ENCODE measurements around the gene STRIP1.
"Not testable (repeated sequence)": the region's sequence is repeated elsewhere in the genome, so short reads cannot be mapped to it uniquely, and the experiment has no call there.

The STRIP1 gene

GRCh38 chr1:110076789-110077500 is 42.5 kb downstream of the STRIP1 start:
- TF ChIP-seq, protein P1, sequence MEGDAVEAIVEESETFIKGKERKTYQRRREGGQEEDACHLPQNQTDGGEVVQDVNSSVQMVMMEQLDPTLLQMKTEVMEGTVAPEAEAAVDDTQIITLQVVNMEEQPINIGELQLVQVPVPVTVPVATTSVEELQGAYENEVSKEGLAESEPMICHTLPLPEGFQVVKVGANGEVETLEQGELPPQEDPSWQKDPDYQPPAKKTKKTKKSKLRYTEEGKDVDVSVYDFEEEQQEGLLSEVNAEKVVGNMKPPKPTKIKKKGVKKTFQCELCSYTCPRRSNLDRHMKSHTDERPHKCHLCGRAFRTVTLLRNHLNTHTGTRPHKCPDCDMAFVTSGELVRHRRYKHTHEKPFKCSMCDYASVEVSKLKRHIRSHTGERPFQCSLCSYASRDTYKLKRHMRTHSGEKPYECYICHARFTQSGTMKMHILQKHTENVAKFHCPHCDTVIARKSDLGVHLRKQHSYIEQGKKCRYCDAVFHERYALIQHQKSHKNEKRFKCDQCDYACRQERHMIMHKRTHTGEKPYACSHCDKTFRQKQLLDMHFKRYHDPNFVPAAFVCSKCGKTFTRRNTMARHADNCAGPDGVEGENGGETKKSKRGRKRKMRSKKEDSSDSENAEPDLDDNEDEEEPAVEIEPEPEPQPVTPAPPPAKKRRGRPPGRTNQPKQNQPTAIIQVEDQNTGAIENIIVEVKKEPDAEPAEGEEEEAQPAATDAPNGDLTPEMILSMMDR (IDR thresholded peaks at IDR 0.05; ENCODE audit: unreplicated experiment in 3 of 3) = no peak

DNA sequence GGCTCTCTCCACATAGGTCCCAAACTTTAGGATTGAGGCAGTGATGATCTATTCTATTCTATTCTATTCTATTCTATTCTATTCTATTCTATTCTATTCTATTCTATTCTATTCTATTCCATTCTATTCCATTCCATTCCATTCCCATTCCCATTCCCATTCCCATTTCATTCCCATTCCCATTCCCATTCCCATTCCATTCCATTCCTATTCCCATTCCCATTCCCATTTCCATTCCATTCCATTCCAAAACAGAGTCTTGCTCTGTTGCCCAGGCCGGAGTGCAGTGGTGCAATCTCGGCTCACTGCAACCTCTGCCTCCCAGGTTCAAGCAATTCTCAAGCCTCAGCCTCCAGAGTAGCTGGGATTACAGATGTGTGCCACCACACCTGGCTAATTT is 45.6 kb downstream of the STRIP1 start:
- Mint-ChIP-seq H3K27me3 (ENCODE audit: low read depth) (peaks cover 91% of the 10 kb centered on the region), H3K4me1 (peaks cover 28% of the 10 kb centered on the region)
- not testable (repeated sequence) for H3K27ac Mint-ChIP-seq; H3K4me3 Mint-ChIP-seq; H3K9me3 Mint-ChIP-seq; H3K36me3 Mint-ChIP-seq (ENCODE audit: low read depth)

More at GRCh38 chr1:110076789-110077500, 42.5 kb downstream of the STRIP1 start:
- H3K4me3 Mint-ChIP-seq = no peak overlapping the region
- H3K9me3 Mint-ChIP-seq = no peaks in the 10 kb centered on the region
- H3K27ac Mint-ChIP-seq = no peak overlapping the region
- H3K27me3 Mint-ChIP-seq (ENCODE audit: low read depth) = peaks cover 91% of the 10 kb centered on the region
- no peaks in the 10 kb centered on the region for H3K36me3 Mint-ChIP-seq (ENCODE audit: low read depth)
- peaks cover 13% of the 10 kb centered on the region for H3K4me1 Mint-ChIP-seq

- H3K9me3 Mint-ChIP-seq = no peaks in the 10 kb centered on the region
- peaks cover 91% of the 10 kb centered on the region for H3K27me3 Mint-ChIP-seq (ENCODE audit: low read depth)
- H3K4me1 Mint-ChIP-seq = peaks cover 22% of the 10 kb centered on the region
- no peak overlapping the region for H3K27ac Mint-ChIP-seq
- TF ChIP-seq, protein P1 (IDR thresholded peaks at IDR 0.05; ENCODE audit: unreplicated experiment in 3 of 3) = no peak
- H3K4me3 Mint-ChIP-seq = peak overlapping the region in 1 of 3 experiments; percentile 6
- H3K36me3 Mint-ChIP-seq (ENCODE audit: low read depth) = no peaks in the 10 kb centered on the region
Observed at GRCh38 chr1:110081061-110081460, 46.6 kb downstream of the STRIP1 start.

DNA sequence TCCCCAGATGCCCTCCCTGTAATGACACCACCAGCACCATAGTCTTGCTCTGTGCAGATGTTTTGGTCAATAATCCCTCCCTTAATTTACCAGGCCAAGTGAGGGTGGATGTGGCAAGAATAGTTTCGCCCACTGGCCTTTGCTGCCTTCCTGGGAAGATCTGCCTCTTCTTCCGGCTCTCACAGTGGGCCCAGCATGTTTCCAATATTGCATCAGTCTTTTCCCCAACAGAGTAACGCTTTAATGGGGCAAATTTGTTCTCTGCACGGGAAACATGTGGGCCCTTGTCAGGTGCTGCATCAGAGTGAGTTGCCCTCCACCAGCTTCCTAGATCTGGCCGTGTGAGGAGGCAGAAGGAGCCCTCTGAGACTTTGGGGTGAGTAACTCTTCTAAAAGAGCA is 48.1 kb downstream of the STRIP1 start:
- no peaks in the 10 kb centered on the region for H3K9me3 Mint-ChIP-seq
- H3K27ac Mint-ChIP-seq = no peak overlapping the region
- TF ChIP-seq, protein P1 (IDR thresholded peaks at IDR 0.05; ENCODE audit: unreplicated experiment in 3 of 3) = no peak
- H3K4me1 Mint-ChIP-seq = peaks cover 22% of the 10 kb centered on the region
- no peaks in the 10 kb centered on the region for H3K36me3 Mint-ChIP-seq (ENCODE audit: low read depth)
- peaks cover 91% of the 10 kb centered on the region for H3K27me3 Mint-ChIP-seq (ENCODE audit: low read depth)
- H3K4me3 Mint-ChIP-seq = peak overlapping the region in 2 of 3 experiments; percentile 15 to 49

DNA sequence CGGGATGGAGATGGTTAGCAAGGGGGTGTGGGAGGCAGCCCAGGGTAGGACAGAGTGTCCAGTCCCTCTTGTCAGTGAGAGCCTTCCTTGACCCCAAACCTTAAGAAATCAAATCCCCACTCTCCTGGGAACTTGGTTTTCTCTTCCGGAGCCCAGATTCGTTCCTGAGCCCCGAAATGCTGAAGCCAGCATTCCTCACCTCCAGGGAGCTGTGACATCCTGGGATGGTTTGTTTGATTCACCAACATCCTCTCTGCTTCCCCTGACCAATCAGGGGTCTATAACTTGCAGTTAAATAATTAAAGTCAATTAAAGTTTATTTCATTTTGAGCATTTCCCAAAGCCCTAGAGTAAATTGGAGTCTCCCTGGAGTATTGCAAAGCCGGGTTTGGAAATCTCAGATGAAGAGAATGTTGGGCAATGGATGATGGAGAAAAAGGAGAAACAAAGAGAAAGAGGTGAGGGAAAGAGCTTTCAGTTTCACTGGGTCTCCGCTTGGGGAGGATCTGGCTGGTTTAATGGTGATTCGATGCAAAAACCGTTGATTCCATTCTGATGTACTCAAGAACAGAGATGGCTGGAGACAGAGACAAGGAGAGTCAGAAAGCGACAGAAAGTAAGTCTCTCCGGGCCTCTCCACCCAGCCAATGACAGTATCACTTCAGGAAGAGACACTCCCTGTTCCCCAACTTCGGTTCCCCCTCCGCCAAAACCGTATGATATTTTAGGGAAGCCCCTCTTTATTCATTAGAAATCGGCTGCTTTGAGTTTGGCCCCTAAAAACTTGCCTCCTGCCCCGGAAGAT is 48.8 kb downstream of the STRIP1 start:
- H3K9me3 Mint-ChIP-seq = no peaks in the 10 kb centered on the region
- no peak overlapping the region for H3K27ac Mint-ChIP-seq
- peaks cover 91% of the 10 kb centered on the region for H3K27me3 Mint-ChIP-seq (ENCODE audit: low read depth)
- peaks cover 22% of the 10 kb centered on the region for H3K4me1 Mint-ChIP-seq
- peak overlapping the region; percentile 59 to 72 (median 71) for H3K4me3 Mint-ChIP-seq
- no peaks in the 10 kb centered on the region for H3K36me3 Mint-ChIP-seq (ENCODE audit: low read depth)
- TF ChIP-seq, protein P1 (IDR thresholded peaks at IDR 0.05; ENCODE audit: unreplicated experiment in 3 of 3) = no peak

GRCh38 chr1:110083866-110084226 is 49.4 kb downstream of the STRIP1 start:
- H3K4me3 Mint-ChIP-seq = peak overlapping the region; percentile 59 to 72 (median 71)
- TF ChIP-seq, protein P1 (IDR thresholded peaks at IDR 0.05; ENCODE audit: unreplicated experiment in 3 of 3) = no peak
- H3K4me1 Mint-ChIP-seq = peaks cover 22% of the 10 kb centered on the region
- no peak overlapping the region for H3K27ac Mint-ChIP-seq
- H3K36me3 Mint-ChIP-seq (ENCODE audit: low read depth) = no peaks in the 10 kb centered on the region
- H3K27me3 Mint-ChIP-seq (ENCODE audit: low read depth) = peaks cover 89% of the 10 kb centered on the region
- no peaks in the 10 kb centered on the region for H3K9me3 Mint-ChIP-seq
